Muscle layer of duodenum (tissue), 2 donors: ENCODE data around the gene CST7.
"Not testable (repeated sequence)": the region's sequence is repeated elsewhere in the genome, so short reads cannot be mapped to it uniquely, and the experiment has no call there.

ENCODE experiments used
- H3K27ac ChIP-seq: one replicate; pipeline ENCODE4 v1.7.0; 2013; ENCODE audit warnings: mild to moderate bottlenecking, low read length
- H3K27me3 ChIP-seq: one replicate; pipeline ENCODE4 v1.7.0; 2013; ENCODE audit warnings: low read depth, mild to moderate bottlenecking, control low read depth, low read length
- H3K36me3 ChIP-seq, 2 donors: one replicate each; pipeline ENCODE4 v1.7.0; 2013; ENCODE audit warnings: low read length in 2 of 2, control low read depth in 1 of 2, mild to moderate bottlenecking in 1 of 2; ENCODE audit not compliant: insufficient read depth in 2 of 2, control insufficient read depth in 1 of 2
- H3K4me1 ChIP-seq, 2 donors: one replicate each; pipeline ENCODE4 v1.7.0; 2013; ENCODE audit warnings: low read length in 2 of 2, mild to moderate bottlenecking in 2 of 2, control low read depth in 1 of 2, moderate library complexity in 1 of 2; ENCODE audit not compliant: insufficient read depth in 2 of 2, control insufficient read depth in 1 of 2
- H3K4me3 ChIP-seq, 2 donors: one replicate each; pipeline ENCODE4 v1.7.0; 2013; ENCODE audit warnings: low read length in 2 of 2, low read depth in 1 of 2, mild to moderate bottlenecking in 1 of 2
- H3K9me3 ChIP-seq, 2 donors: one replicate each; pipeline ENCODE4 v1.7.0; 2013; ENCODE audit warnings: low read length in 2 of 2, control low read depth in 1 of 2, mild to moderate bottlenecking in 1 of 2; ENCODE audit not compliant: control insufficient read depth in 1 of 2
- donor health status: healthy.

The CST7 gene

DNA sequence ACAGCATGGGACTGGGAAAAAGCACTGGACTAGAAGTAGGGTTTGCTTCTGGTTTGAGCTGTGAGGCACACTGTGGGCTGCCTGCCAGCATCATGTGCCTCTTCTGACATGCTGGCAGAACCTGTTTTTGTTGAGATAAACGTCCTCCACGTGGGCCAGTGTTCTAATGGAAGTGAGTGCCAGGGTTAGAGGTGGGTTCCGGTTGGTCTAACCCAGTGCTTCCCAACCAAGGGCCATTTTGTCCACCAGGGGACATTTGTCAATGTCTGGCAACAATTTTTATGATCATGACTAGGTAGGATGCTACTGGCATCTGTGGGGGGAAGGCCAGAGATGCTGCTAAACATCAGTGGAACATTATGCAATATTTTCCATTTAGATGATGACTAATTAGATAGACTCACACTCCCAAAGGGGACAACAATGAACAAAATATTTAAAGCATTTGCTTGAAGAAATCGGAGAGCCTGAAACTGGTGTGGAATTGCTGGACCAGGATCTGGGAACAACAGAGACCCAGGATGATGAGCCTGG is 51.3 kb downstream of the CST7 start:
- no peaks in the 10 kb centered on the region for H3K27me3 ChIP-seq
- no peak overlapping the region for H3K27ac ChIP-seq
- H3K9me3 ChIP-seq: no peaks in the 10 kb centered on the region
- H3K4me1 ChIP-seq: peaks cover 0 to 34% of the 10 kb centered on the region in 2 donors
- no peak overlapping the region for H3K4me3 ChIP-seq
- H3K36me3 ChIP-seq: peaks cover 0 to 5% of the 10 kb centered on the region in 2 donors

DNA sequence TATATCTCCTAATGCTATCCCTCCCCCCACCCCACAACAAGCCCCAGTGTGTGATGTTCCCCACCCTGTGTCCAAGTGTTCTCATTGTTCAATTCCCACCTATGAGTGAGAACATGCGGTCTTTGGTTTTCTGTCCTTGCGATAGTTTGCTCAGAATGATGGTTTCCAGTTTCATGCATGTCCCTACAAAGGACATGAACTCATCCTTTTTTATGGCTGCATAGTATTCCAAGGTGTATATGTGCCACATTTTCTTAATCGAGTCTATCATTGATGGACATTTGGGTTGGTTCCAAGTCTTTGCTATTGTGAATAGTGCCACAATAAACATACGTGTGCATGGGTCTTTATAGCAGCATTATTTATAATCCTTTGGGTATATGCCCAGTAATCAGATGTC is 52.3 kb downstream of the CST7 start:
- not testable (repeated sequence) for H3K27me3 ChIP-seq
- H3K4me1 ChIP-seq: peaks cover 0 to 34% of the 10 kb centered on the region in 2 donors

DNA sequence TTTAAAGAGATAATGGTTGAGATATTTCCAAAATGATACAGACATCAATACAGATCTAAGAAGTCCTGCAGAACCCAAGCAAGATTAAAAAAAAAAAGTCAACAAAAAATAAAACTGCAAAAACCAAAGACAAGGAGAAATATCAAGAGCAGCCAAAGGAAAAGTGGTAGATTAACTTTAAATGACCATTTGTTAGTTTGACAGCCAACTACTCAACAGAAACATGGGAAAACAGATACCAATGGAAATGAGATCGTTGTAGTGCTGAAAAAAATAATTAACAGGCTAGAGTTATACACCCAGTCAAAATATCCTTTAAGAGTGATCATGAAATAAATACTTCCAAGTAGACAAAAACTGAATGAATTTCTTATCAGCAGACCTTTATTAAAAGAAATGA is 53.9 kb downstream of the CST7 start:
- no peaks in the 10 kb centered on the region for H3K27me3 ChIP-seq
- peaks cover 0 to 33% of the 10 kb centered on the region in 2 donors for H3K4me1 ChIP-seq
- no peaks in the 10 kb centered on the region for H3K9me3 ChIP-seq
- H3K27ac ChIP-seq: no peak overlapping the region
- no peak overlapping the region for H3K4me3 ChIP-seq
- peaks cover 22 to 24% of the 10 kb centered on the region in 2 donors for H3K36me3 ChIP-seq

More for the DNA sequence above, 52.3 kb downstream of the CST7 start:
- not testable (repeated sequence) for H3K27ac ChIP-seq, H3K4me3 ChIP-seq, H3K9me3 ChIP-seq, H3K36me3 ChIP-seq

DNA sequence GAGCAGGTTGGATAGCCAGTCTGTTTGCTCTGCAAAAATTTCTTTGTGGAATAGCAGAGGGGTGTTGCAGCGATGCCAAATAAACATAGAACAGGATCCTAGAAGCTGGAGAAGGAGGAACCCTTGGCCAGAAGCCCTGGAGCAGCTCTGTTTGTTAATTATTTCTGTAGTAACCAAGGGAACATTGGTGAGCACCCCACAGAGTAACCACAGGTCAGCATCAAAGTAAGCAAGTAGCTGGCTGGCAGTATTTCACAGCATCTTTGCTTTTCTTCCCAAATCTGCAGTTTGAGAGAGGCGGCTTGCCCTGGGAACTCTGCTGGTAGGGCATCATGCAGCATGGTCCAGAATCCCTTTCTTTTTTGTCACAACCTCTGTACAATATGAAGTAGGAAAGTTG is 56.2 kb downstream of the CST7 start:
- Histone ChIP-seq H3K27ac (peak overlapping the region; percentile 70), H3K36me3 (peaks cover 39 to 43% of the 10 kb centered on the region in 2 donors), H3K4me1 (peaks cover 0 to 33% of the 10 kb centered on the region in 2 donors), H3K9me3 (no peaks in the 10 kb centered on the region), H3K27me3 (no peaks in the 10 kb centered on the region), H3K4me3 (no peak overlapping the region)

DNA sequence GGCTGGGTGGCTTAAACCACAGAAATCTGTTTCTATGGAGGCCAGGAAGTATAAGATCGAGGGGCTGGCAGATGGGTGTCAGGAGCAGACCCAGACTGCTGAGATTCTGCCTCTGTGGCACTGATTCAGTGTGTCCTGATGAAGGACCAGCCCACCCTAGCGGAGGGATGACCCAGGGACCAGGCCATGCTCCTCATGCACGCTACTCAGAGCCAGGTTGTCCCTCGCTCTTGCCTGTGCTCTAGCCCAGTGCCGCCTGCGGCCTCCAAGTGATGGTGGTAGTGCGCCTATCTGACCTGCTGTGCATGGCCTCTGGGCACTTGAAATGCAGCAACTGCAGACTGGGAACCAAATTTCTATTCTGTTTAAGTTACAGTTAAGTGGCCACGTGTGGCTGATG is 56.6 kb downstream of the CST7 start:
- peaks cover 0 to 30% of the 10 kb centered on the region in 2 donors for H3K4me1 ChIP-seq

DNA sequence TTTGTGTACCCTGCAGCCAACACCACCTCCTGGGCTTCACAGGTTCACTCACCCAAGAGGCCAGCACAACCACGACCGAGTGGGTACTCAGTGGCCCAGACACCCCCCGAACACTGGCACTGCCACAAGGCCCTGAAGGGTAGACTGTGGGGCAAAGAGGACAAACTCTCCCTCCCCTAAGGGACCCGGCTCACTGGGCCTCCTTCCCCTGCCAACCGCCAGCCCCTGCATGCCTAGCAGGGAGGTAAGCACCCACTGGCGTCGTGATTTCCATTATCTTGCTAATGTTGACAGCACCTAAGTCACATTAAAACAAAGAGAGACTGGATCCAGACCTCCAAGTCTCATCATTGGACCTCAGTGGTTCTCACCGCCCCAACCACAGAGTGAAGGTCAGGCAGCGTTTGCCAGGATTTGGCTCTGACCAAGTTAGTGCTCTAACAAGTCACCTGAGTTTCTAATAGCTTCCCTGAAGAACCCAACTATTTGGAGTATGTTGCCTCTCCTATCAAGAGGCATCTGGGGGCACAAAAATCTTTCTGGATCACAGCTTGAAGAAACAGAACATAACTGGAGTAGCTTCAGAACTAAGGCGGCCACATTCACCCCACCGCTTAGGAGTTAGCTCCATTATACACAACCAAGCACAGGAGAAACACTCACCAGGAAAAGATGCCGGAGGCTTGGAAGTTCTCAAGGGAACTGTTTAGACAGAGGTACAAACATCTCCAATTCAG is 57.5 kb downstream of the CST7 start:
- peak overlapping the region; percentile 70 for H3K27ac ChIP-seq
- peaks cover 44 to 55% of the 10 kb centered on the region in 2 donors for H3K36me3 ChIP-seq
- H3K4me3 ChIP-seq: no peak overlapping the region
- peaks cover 0 to 30% of the 10 kb centered on the region in 2 donors for H3K4me1 ChIP-seq
- no peaks in the 10 kb centered on the region for H3K9me3 ChIP-seq
- H3K27me3 ChIP-seq: no peaks in the 10 kb centered on the region

More for the DNA sequence above, 56.6 kb downstream of the CST7 start:
- Histone ChIP-seq H3K9me3 (no peaks in the 10 kb centered on the region), H3K36me3 (peaks cover 43 to 47% of the 10 kb centered on the region in 2 donors), H3K4me3 (no peak overlapping the region), H3K27ac (peak overlapping the region; percentile 70), H3K27me3 (no peaks in the 10 kb centered on the region)

DNA sequence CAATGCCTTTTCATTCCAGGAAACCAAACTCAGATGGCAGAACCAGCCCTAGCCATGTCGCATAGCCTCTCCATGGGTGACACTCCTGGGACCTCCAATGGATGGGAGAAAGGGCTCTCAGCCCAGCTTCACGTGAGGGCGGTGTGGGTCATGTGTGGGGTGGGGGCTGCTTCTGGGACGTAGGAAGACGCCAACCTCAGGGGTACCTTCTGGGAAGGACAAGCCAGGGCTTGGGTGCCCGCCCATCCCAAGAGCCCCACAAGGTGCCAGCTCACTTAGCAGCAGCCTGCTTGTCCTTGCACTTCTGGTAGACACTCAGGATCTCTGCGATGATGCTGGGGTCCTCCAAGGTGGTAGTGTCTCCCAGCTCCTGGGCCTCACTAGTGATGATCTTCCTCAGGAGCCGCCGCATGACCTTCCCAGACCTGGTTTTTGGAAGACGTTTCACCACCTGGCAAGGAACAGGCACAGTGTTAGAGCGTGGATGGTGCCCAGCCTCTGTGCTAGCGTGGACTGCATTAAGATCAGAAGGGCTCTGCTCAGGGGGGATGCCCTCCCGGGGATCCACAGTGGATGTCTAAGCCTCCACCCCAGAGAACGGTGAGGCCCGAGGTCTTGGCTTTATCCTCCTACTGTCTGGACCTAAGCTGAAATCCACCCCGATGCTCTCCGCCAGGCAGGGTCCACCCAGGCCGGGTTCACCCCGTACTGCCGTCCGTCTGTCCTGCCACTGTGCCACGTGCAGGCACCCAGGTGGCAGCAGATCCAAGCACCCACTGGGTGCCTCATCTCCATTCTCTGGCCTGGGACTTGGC is 58.6 kb downstream of the CST7 start:
- Histone ChIP-seq H3K9me3 (no peaks in the 10 kb centered on the region), H3K36me3 (peaks cover 52 to 64% of the 10 kb centered on the region in 2 donors), H3K27me3 (no peaks in the 10 kb centered on the region), H3K27ac (peak overlapping the region; percentile 70), H3K4me3 (no peak overlapping the region), H3K4me1 (peaks cover 0 to 30% of the 10 kb centered on the region in 2 donors)

DNA sequence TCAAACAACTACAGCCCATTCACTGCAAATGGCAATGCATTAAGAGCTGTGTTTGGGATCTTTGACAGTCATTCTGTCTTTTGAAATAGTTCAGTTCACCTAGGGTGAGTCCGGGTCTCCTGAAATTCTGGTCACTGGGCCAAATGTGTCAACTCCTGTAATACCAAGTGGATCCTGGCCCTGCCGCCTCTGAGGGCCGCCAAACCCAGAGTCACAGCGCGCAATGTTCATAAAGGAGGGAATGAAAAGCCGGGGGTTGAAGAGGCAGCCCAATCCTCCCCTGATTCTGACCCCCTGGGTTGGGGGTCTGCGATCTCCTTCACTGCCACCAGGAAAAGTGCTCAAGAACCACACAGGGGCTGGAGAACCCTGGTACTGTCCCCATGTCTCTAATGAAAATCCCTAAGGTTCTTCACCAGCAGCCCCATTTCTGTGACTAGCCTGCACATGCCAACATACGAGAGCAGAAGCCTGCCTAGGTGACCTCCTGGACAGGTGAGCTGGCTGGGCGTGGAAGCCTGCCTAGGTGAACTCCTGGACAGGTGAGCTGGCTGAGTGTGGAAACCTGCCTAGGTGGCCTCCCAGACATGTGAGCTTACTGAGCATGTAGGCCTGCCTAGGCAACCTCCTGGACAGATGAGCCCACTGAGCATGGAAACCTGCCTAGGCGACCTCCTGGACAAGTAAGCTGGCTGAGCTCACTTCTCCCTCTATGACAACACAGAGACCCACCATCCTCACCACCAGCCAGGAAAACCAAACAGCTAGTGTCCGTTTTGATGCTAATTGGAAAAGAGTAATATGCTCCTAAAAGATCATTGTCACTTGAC is 59.5 kb downstream of the CST7 start:
- peak overlapping the region; percentile 33 for H3K27ac ChIP-seq
- H3K27me3 ChIP-seq: no peaks in the 10 kb centered on the region
- no peak overlapping the region for H3K4me3 ChIP-seq
- peaks cover 0 to 30% of the 10 kb centered on the region in 2 donors for H3K4me1 ChIP-seq
- H3K9me3 ChIP-seq: no peaks in the 10 kb centered on the region
- peaks cover 61 to 70% of the 10 kb centered on the region in 2 donors for H3K36me3 ChIP-seq
